Adrenal gland (tissue), 12 donors: Measurements from ENCODE around the gene TNS3. TPM values are rescaled to one million over a fixed set of nuclear protein-coding genes. Genes with fewer than 3 reads are reported as not detected.

ENCODE experiments used
- DNase-seq, 7 donors: peaks; one replicate each; pipeline ENCODE4 v3.0.0-alpha.2; 2019 to 2020
- H3K27ac ChIP-seq, 5 donors: fragments of 200-600 bp; sonication (generic) in 4 of 5; 1 replicate in 3 of 5; 2 replicates in 2 of 5; pipeline versions ENCODE4 v1.5.1 to v1.8.0; 2016 to 2020; ENCODE audit warnings: mild to moderate bottlenecking in 1 of 5
- H3K27me3 ChIP-seq: fragments of 200-600 bp; 2 replicates; pipeline ENCODE4 v1.8.0; 2021
- H3K36me3 ChIP-seq, 2 donors: fragments of 200-600 bp; replicated peaks in 1 of 2; 1 replicate in 1 of 2; 2 replicates in 1 of 2; pipeline versions ENCODE4 v1.5.1 to v1.8.0; 2018 to 2022
- H3K4me1 ChIP-seq, 2 donors: fragments of 200-600 bp; replicated peaks in 1 of 2; 1 replicate in 1 of 2; 2 replicates in 1 of 2; pipeline versions ENCODE4 v1.5.1 to v1.8.0; 2018 to 2021
- H3K4me3 ChIP-seq, 4 donors: fragments of 200-600 bp; sonication (generic) in 3 of 4; one replicate each; pipeline ENCODE4 v1.5.1; 2016 to 2018
- H3K9me3 ChIP-seq, 3 donors: fragments of 200-600 bp; sonication (generic) in 1 of 3; replicated peaks in 1 of 3; 1 replicate in 2 of 3; 2 replicates in 1 of 3; pipeline versions ENCODE4 v1.5.1 to v1.8.0; 2016 to 2021
- POLR2A ChIP-seq, 2 donors: fragments of 450-650 bp; IDR thresholded peaks; one replicate each; pipeline ENCODE4 v1.6.1; 2017; ENCODE audit warnings: antibody characterized with exemption in 2 of 2, mild to moderate bottlenecking in 2 of 2, moderate library complexity in 1 of 2
- WGBS, 4 donors: extraction: QIAGEN DNeasy Blood & Tissue Kit in 2 of 4; methylation state at CpG; one replicate each; pipeline versions ENCODE4 v1.1.5 to v1.1.7; 2013 to 2017; 5-methylcytosine and 5-hydroxymethylcytosine counted together
- intact Hi-C, 2 donors: fragments of 100-400 bp; cut with DNase I; formaldehyde crosslinking; loops; one replicate each; pipeline versions ENCODE4 v1.14.1 to v1.15.0; 2022 to 2023
- polyA plus RNA-seq, 3 donors: library from polyadenylated mRNA; stranded (reverse); fragments of 200-250 nt in 2 of 3; fragments of 350-450 nt in 1 of 3; fragmentation: Illumina TruSeq in 1 of 3; extraction: RNeasy Lipid Tissue Mini Kit (QIAGEN cat#74804) in 1 of 3; gene quantifications; one replicate each; pipeline ENCODE4 v1.2.3, GENCODE V29; 2013 to 2014
- total RNA-seq, 9 donors: library from RNA; depleted of rRNA in 4 of 9; stranded (reverse); fragments of >200 nt in 4 of 9; fragments of 120-200 nt in 1 of 9; fragmentation: NEBNext Ultra II Directional in 1 of 9; extraction: Animal tissue kit (Norgen Biotek cat#: 25700) in 1 of 9; gene quantifications; one replicate each; pipeline versions ENCODE4 v1.1.0 to v1.2.4, GENCODE V29; 2013 to 2023
- TF ChIP-seq, protein P1 (sequence below), 6 experiments: fragments of 450-650 bp in 4 of 6; fragments of 200-600 bp in 2 of 6; sonication (generic) in 1 of 6; IDR thresholded peaks; 1 replicate in 5 of 6; 2 replicates in 1 of 6; pipeline versions ENCODE4 v1.5.1 to v1.8.0; 2016 to 2021; ENCODE audit warnings: antibody characterized with exemption in 6 of 6, mild to moderate bottlenecking in 2 of 6, moderate library complexity in 1 of 6
- donor health status: healthy with polysubstance abuse.
- donor health status: Bipolar disorder and iron deficiency.
- donor health status: DM: yes; HTN: yes; CAD: no.
- donor health status: DM: no; HTN: no; CAD: no.
- donor health status: DM: no; HTN: no; CAD: no.
- donor health status: DM: yes; HTN: yes; CAD: no.

Gene TNS3
- total and polyA plus RNA-seq, 12 donors: 21.0 to 188 (median 99.8) TPM

DNA sequence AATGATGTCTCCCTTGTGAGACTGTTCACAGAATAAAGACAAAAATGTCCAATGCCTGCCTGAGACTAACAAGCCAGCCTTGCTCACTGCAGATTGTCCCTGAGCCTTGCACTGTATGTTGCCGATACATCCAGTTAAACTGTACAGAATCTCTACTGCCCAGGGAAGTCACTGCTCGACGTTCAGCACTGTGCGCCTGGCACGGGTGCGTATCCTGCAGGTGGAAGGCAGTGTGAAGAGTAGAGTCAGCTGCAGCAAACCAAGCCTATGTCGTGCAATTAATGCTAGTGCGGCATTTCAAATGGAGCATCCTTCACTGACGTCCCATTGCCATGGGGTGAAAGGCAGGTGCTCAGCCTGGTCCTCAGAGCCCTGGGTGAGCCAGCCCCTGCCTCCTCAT, 132.9 kb downstream of the TNS3 start:
- peak in 1 of 7 donors; percentile 50 for DNase-seq
- Histone ChIP-seq H3K27me3 (no peaks in the 10 kb centered on the region), H3K9me3 (no peaks in the 10 kb centered on the region), H3K4me1 (peaks cover 35 to 82% of the 10 kb centered on the region in 2 donors), H3K4me3 (no peak overlapping the region), H3K36me3 (no peaks in the 10 kb centered on the region), H3K27ac (peak overlapping the region in 3 of 5 donors; percentile 3 to 98 (median 97))
- TF ChIP-seq, protein P1, sequence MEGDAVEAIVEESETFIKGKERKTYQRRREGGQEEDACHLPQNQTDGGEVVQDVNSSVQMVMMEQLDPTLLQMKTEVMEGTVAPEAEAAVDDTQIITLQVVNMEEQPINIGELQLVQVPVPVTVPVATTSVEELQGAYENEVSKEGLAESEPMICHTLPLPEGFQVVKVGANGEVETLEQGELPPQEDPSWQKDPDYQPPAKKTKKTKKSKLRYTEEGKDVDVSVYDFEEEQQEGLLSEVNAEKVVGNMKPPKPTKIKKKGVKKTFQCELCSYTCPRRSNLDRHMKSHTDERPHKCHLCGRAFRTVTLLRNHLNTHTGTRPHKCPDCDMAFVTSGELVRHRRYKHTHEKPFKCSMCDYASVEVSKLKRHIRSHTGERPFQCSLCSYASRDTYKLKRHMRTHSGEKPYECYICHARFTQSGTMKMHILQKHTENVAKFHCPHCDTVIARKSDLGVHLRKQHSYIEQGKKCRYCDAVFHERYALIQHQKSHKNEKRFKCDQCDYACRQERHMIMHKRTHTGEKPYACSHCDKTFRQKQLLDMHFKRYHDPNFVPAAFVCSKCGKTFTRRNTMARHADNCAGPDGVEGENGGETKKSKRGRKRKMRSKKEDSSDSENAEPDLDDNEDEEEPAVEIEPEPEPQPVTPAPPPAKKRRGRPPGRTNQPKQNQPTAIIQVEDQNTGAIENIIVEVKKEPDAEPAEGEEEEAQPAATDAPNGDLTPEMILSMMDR (IDR thresholded peaks at IDR 0.05): no peak
- no peak for TF ChIP-seq POLR2A (IDR thresholded peaks at IDR 0.05)
- intact Hi-C loops: loop anchor here in 1 of 2 donors (10.0 kb wide), 1 partner anchor 126 kb away; no protein-coding TSS in a partner anchor
- WGBS, 4 donors: 92 to 100% (median 93%) methylated on average over 3 to 9 of the region's 9 CpGs

DNA sequence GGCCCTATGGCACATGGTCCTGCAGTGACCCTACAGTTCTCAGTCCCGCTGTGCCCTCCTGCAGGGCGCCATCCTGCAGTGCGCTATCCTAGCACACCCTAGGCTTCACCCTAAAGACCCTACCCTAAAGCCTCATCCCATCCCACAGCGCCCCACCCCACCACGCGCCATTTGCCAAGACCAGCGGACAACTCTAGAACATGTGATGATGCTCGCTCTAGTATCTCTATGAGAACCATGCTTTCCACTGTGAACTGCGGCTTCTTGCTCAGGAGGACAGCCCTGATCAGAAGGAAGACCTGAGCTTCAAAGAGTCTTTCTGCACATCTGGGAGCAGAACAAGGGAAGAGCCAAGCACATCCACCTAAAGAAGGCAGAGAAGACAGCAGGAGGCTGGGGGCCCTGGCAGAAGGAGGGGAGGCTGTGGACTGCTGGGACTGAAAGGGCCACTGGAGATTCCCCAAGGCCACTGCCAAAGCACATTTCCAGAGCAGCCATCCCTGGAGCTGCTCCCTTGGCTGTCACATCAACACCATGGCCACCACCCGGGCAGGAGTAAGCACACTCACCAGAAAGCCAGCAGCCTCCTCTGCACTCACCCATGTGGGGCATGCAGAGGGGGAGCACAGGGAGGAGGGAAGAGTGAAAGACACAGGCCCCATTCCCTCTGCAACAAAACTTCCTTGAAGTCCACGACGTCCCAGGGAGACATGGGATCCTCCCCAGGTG, 134.1 kb downstream of the TNS3 start:
- Histone ChIP-seq H3K27ac (peak overlapping the region in 4 of 5 donors; percentile 59 to 98 (median 65)), H3K9me3 (no peaks in the 10 kb centered on the region), H3K4me3 (no peak overlapping the region), H3K4me1 (peaks cover 24 to 70% of the 10 kb centered on the region in 2 donors), H3K36me3 (no peaks in the 10 kb centered on the region), H3K27me3 (no peaks in the 10 kb centered on the region)
- TF ChIP-seq, protein P1 (IDR thresholded peaks at IDR 0.05): no peak
- no peak for TF ChIP-seq POLR2A (IDR thresholded peaks at IDR 0.05)
- whole genome bisulfite sequencing, 4 donors: 78 to 96% (median 87%) methylated on average over 12 of the region's 12 CpGs
- DNase-seq: peak in 2 of 7 donors; percentile 40 to 64
- intact Hi-C loops: loop anchor here in 1 of 2 donors (10.0 kb wide), 1 partner anchor 127 kb away; no protein-coding TSS in a partner anchor

DNA sequence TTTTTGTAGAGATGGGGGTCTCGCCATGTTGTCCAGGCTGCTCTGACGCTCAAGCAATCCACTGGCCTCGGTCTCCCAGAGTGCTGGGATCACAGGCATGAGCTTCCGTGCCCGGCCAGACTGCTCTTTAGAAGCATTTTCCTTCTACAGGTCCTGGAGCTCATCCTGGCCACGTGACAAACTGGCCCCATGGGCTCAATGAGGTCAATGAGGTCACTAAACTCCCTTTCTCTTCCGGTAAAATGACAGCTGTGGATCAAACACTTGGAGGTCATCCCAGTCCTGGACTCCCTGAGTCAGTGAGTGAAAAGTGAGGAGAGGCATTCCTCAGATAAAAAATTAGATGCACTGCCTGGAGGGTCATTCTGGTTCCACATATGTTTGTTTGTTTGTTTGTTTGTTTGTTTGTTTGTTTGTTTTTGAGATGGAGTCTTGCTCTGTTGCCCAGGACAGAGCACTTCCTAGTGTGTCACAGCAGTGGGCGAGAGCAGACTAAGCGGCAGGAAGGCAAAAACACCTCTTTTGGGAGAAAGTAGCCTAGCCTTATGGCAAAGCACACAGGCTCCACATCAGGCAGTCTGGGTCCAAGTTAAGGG, 134.9 kb downstream of the TNS3 start:
- TF ChIP-seq POLR2A (IDR thresholded peaks at IDR 0.05): no peak

DNA sequence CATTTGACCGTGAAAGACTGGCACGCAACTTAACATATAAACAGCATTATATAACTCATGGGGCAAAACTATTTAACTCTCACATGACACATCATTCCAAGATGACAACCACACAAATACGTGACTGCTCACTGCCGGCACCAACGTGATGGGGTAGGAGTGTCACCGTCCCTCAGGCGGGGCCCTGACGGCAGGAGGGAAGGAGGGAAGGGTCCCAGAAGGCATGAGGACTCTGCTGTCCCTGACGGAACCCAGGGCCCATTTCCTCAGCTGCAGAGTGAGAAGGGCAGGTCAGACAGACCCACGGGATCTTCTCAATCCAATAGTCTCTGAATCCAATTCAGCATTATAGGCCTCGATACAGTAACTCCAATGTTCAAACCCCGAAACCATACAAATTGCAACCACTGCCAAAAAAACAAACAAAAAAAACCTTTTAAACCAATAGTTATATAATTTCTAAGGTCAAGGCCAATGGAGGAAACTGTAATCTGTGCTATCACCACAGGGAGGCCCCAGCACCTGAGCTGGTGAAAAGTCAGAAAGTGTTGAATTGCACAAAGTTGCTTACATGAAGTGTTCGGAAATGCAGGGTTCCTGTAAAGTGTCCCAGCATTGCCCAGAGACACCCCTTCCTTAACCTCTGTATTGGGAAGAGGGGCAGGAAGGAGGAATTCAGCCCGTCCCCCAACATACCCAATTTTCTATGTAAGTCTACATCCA, 137.4 kb downstream of the TNS3 start:
- peak in 4 of 7 donors; percentile 57 to 78 (median 60) for DNase-seq
- Histone ChIP-seq H3K27ac (peak overlapping the region in 2 of 5 donors; percentile 68 to 98), H3K4me3 (no peak overlapping the region), H3K9me3 (no peaks in the 10 kb centered on the region), H3K36me3 (peaks cover 0 to 8% of the 10 kb centered on the region in 2 donors), H3K27me3 (no peaks in the 10 kb centered on the region), H3K4me1 (peaks cover 16 to 41% of the 10 kb centered on the region in 2 donors)
- intact Hi-C loops: loop anchor here in 1 of 2 donors (10.0 kb wide), 1 partner anchor 130 kb away; no protein-coding TSS in a partner anchor
- 69 to 78% (median 74%) methylated on average over 13 to 14 of the region's 14 CpGs for WGBS, 4 donors
- TF ChIP-seq, protein P1 (IDR thresholded peaks at IDR 0.05): peak; percentile 18 to 79 (median 65)
- no peak for TF ChIP-seq POLR2A (IDR thresholded peaks at IDR 0.05)

More for the DNA sequence above, 134.9 kb downstream of the TNS3 start:
- intact Hi-C loops: loop anchor here in 1 of 2 donors (10.0 kb wide), 1 partner anchor 128 kb away; no protein-coding TSS in a partner anchor
- no peak overlapping the region for H3K4me3 ChIP-seq
- H3K9me3 ChIP-seq: no peaks in the 10 kb centered on the region
- peaks cover 19 to 62% of the 10 kb centered on the region in 2 donors for H3K4me1 ChIP-seq
- 35 to 65% (median 52%) methylated on average over 9 of the region's 9 CpGs for WGBS, 4 donors
- no peaks in the 10 kb centered on the region for H3K27me3 ChIP-seq
- peak in 6 of 7 donors; percentile 77 to 88 (median 81) for DNase-seq
- H3K36me3 ChIP-seq: no peaks in the 10 kb centered on the region
- H3K27ac ChIP-seq: peak overlapping the region; percentile 17 to 98 (median 61)
